ENCODE data around the gene CDPF1. TPM values are rescaled to one million over a fixed set of nuclear protein-coding genes. Genes with fewer than 3 reads are reported as not detected.

CDPF1 gene
- total RNA-seq, 1 donor from 2014 or later: 3.6 TPM

- no peak for TF ChIP-seq CTCF (IDR thresholded peaks at IDR 0.05)
- Histone ChIP-seq H3K9me3 (no peaks in the 10 kb centered on the region), H3K4me3 (no peak overlapping the region), H3K4me1 (no peaks in the 10 kb centered on the region), H3K36me3 (peaks cover 42 to 86% of the 10 kb centered on the region in 2 donors), H3K27ac (peak overlapping the region in 1 of 2 donors; percentile 22), H3K27me3 (no peaks in the 10 kb centered on the region)
- intact Hi-C loops (cut with DNase I): no loop called here
- DNase-seq (ENCODE audit: low spot score in 2 of 2): no peak
Measured at GRCh38 chr22:46286941-46287872, 37.1 kb upstream of the CDPF1 start.

- Histone ChIP-seq H3K36me3 (peaks cover 46 to 86% of the 10 kb centered on the region in 2 donors), H3K9me3 (no peaks in the 10 kb centered on the region), H3K27me3 (no peaks in the 10 kb centered on the region), H3K4me1 (no peaks in the 10 kb centered on the region), H3K4me3 (no peak overlapping the region), H3K27ac (no peak overlapping the region)
- intact Hi-C loops (cut with DNase I): no loop called here
- no peak for DNase-seq (ENCODE audit: low spot score in 2 of 2)
- no peak for TF ChIP-seq CTCF (IDR thresholded peaks at IDR 0.05)
Measured at GRCh38 chr22:46286006-46286405, 35.9 kb upstream of the CDPF1 start.

- Histone ChIP-seq H3K4me1 (no peaks in the 10 kb centered on the region), H3K4me3 (no peak overlapping the region), H3K27ac (no peak overlapping the region), H3K27me3 (no peaks in the 10 kb centered on the region), H3K9me3 (no peaks in the 10 kb centered on the region), H3K36me3 (peaks cover 77 to 94% of the 10 kb centered on the region in 2 donors)
- no peak for DNase-seq (ENCODE audit: low spot score in 2 of 2)
- intact Hi-C loops (cut with DNase I): no loop called here
- TF ChIP-seq CTCF (IDR thresholded peaks at IDR 0.05): no peak
Measured at GRCh38 chr22:46281866-46282678, 32.0 kb upstream of the CDPF1 start.

GRCh38 chr22:46280999-46281623, 31.0 kb upstream of the CDPF1 start:
- intact Hi-C loops (cut with DNase I): no loop called here
- no peak overlapping the region for H3K27ac ChIP-seq
- H3K36me3 ChIP-seq: peaks cover 73 to 89% of the 10 kb centered on the region in 2 donors
- no peak overlapping the region for H3K4me3 ChIP-seq
- TF ChIP-seq CTCF (IDR thresholded peaks at IDR 0.05): no peak
- no peak for DNase-seq (ENCODE audit: low spot score in 2 of 2)
- H3K4me1 ChIP-seq: no peaks in the 10 kb centered on the region
- no peaks in the 10 kb centered on the region for H3K27me3 ChIP-seq
- no peaks in the 10 kb centered on the region for H3K9me3 ChIP-seq

GRCh38 chr22:46280063-46280817, 30.1 kb upstream of the CDPF1 start:
- no peak for TF ChIP-seq CTCF (IDR thresholded peaks at IDR 0.05)
- no peak overlapping the region for H3K27ac ChIP-seq
- intact Hi-C loops (cut with DNase I): no loop called here
- H3K27me3 ChIP-seq: no peaks in the 10 kb centered on the region
- DNase-seq (ENCODE audit: low spot score in 2 of 2): no peak
- H3K9me3 ChIP-seq: no peaks in the 10 kb centered on the region
- H3K4me3 ChIP-seq: no peak overlapping the region
- H3K4me1 ChIP-seq: no peaks in the 10 kb centered on the region
- peaks cover 72 to 90% of the 10 kb centered on the region in 2 donors for H3K36me3 ChIP-seq
